HepG2 (cell line): Measurements from ENCODE around the gene SNIP1. TPM values are rescaled to one million over a fixed set of nuclear protein-coding genes. Genes with fewer than 3 reads are reported as not detected.

Experiments used
- FOXJ3 ChIP-seq: sonication (generic); formaldehyde crosslinking; IDR thresholded peaks from 2 replicates; pipeline ENCODE4 v1.4.0; 2020; ENCODE audit warnings: missing genetic modification reagents, mild to moderate bottlenecking, borderline replicate concordance
- GTF2F1 ChIP-seq: fragments of 150-350 bp; IDR thresholded peaks from 2 replicates; pipeline ENCODE4 v1.6.1; 2014; ENCODE audit warnings: low read length
- HCFC1 ChIP-seq: fragments of 150-350 bp; IDR thresholded peaks from 2 replicates; pipeline ENCODE4 v1.6.1; 2014; ENCODE audit warnings: low read depth, low read length
- IRX3 ChIP-seq: sonication (generic); formaldehyde crosslinking; IDR thresholded peaks from 2 replicates; pipeline ENCODE4 v1.8.1; 2023; ENCODE audit warnings: mild to moderate bottlenecking, low read depth, missing genetic modification reagents, borderline replicate concordance
- MEF2D ChIP-seq: sonication (generic); formaldehyde crosslinking; IDR thresholded peaks from 2 replicates; pipeline ENCODE4 v1.5.1; 2020; ENCODE audit warnings: mild to moderate bottlenecking, missing genetic modification reagents
- PCBP2 ChIP-seq: fragments of 200-400 bp; formaldehyde crosslinking; optimal IDR thresholded peaks from 2 replicates; pipeline ENCODE3; 2018; ENCODE audit warnings: low read length, low read depth; ENCODE audit not compliant: poor library complexity, severe bottlenecking
- PPARG ChIP-seq: conservative IDR thresholded peaks from 2 replicates; pipeline ENCODE4 v1.6.1; 2016; ENCODE audit warnings: missing biosample characterization, missing genetic modification reagents
- RCOR2 ChIP-seq: IDR thresholded peaks from 2 replicates; pipeline ENCODE4 v1.6.1; 2016; ENCODE audit warnings: missing biosample characterization, missing genetic modification reagents
- SMAD1 ChIP-seq: sonication (generic); formaldehyde crosslinking; IDR thresholded peaks from 2 replicates; pipeline ENCODE4 v1.4.0; 2020; ENCODE audit warnings: missing genetic modification reagents, low read depth, mild to moderate bottlenecking, borderline replicate concordance
- SRSF1 ChIP-seq: fragments of 200-400 bp; formaldehyde crosslinking; optimal IDR thresholded peaks from 2 replicates; pipeline ENCODE3; 2017; ENCODE audit warnings: mild to moderate bottlenecking, low read depth, low read length, moderate library complexity
- ZIK1 ChIP-seq: sonication (generic); formaldehyde crosslinking; IDR thresholded peaks from 2 replicates; pipeline ENCODE4 v1.5.0; 2020; ENCODE audit warnings: mild to moderate bottlenecking, low read depth, missing genetic modification reagents, borderline replicate concordance
- ZNF44 ChIP-seq: sonication (generic); formaldehyde crosslinking; IDR thresholded peaks from 2 replicates; pipeline ENCODE4 v1.5.1; 2020; ENCODE audit warnings: mild to moderate bottlenecking, missing genetic modification reagents
- ZNF597 ChIP-seq: sonication (generic); formaldehyde crosslinking; IDR thresholded peaks from 2 replicates; pipeline ENCODE4 v1.5.0; 2020; ENCODE audit warnings: missing genetic modification reagents
- ZNF777 ChIP-seq: sonication (generic); formaldehyde crosslinking; IDR thresholded peaks from 2 replicates; pipeline ENCODE4 v1.4.0; 2020; ENCODE audit warnings: missing genetic modification reagents
- polyA plus RNA-seq, 8 experiments: library from polyadenylated mRNA; depleted of rRNA in 3 of 8; stranded (reverse) in 7 of 8; unstranded in 1 of 8; fragments of >200 nt; fragmentation: Illumina TruSeq in 4 of 8; extraction: Trizol in 4 of 8; gene quantifications; 2 replicates each; pipeline versions ENCODE4 v1.2.1 to v1.2.3, GENCODE V29; 2011 to 2016; ENCODE audit warnings: low read depth in 4 of 8, missing spikeins in 1 of 8, mixed read lengths in 1 of 8; ENCODE audit not compliant: insufficient read depth in 1 of 8
- total RNA-seq, 5 experiments: library from RNA; depleted of rRNA; stranded (reverse); fragments of >200 nt; fragmentation: Illumina TruSeq; extraction: Trizol; gene quantifications; 2 replicates each; pipeline ENCODE4 v1.2.3, GENCODE V29; 2016; ENCODE audit warnings: low read depth in 1 of 5
- TF ChIP-seq, protein P1 (sequence below): IDR thresholded peaks from 2 replicates; pipeline ENCODE4 v1.6.1; 2016
- TF ChIP-seq, protein P2 (sequence below): sonication (generic); formaldehyde crosslinking; IDR thresholded peaks from 2 replicates; pipeline ENCODE4 v1.5.0; 2020; ENCODE audit warnings: mild to moderate bottlenecking, missing genetic modification reagents, borderline replicate concordance
- TF ChIP-seq, protein P3 (sequence below): sonication (generic); formaldehyde crosslinking; IDR thresholded peaks from 2 replicates; pipeline ENCODE4 v1.5.1; 2020; ENCODE audit warnings: missing genetic modification reagents, mild to moderate bottlenecking, borderline replicate concordance

SNIP1 gene
- total and polyA plus RNA-seq, 2 of the 13 experiments (the other 11 are each of a cell fraction or from before 2014, with no cell fraction given) = 5.5 to 11.2 TPM

DNA sequence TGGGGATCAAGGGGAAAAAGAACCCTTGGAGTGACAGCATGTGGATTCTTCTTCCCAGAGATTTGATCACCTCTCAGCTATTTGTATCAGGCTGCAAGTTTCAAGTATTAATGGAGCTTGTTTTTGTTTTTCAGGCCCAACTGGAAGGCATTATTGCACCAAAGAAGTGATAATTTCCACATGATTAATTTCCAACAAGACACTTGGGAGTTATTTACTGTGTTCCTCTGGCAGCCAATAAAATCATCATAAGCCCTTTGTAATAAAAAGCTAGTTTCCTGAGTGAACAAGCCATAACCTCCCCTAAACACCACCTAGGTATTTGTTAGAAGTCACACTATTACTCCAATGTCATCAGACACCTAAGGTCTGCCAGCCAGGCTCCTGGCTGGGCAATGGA is 10.8 kb upstream of the SNIP1 start (continued):
- TF ChIP-seq, protein P1, sequence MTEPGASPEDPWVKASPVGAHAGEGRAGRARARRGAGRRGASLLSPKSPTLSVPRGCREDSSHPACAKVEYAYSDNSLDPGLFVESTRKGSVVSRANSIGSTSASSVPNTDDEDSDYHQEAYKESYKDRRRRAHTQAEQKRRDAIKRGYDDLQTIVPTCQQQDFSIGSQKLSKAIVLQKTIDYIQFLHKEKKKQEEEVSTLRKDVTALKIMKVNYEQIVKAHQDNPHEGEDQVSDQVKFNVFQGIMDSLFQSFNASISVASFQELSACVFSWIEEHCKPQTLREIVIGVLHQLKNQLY (CRISPR knock-in tag) = no peak
- TF ChIP-seq FOXJ3 (CRISPR knock-in tag) (no peak), PCBP2 (no peak), SRSF1 (no peak), SMAD1 (CRISPR knock-in tag) (no peak), IRX3 (CRISPR knock-in tag) (no peak), ZIK1 (CRISPR knock-in tag) (no peak), RCOR2 (no peak), PPARG (CRISPR knock-in tag) (no peak), ZNF44 (CRISPR knock-in tag) (no peak), GTF2F1 (no peak), ZNF597 (no peak), ZNF777 (CRISPR knock-in tag) (no peak), MEF2D (CRISPR knock-in tag) (no peak), HCFC1 (no peak)
- TF ChIP-seq, protein P2, sequence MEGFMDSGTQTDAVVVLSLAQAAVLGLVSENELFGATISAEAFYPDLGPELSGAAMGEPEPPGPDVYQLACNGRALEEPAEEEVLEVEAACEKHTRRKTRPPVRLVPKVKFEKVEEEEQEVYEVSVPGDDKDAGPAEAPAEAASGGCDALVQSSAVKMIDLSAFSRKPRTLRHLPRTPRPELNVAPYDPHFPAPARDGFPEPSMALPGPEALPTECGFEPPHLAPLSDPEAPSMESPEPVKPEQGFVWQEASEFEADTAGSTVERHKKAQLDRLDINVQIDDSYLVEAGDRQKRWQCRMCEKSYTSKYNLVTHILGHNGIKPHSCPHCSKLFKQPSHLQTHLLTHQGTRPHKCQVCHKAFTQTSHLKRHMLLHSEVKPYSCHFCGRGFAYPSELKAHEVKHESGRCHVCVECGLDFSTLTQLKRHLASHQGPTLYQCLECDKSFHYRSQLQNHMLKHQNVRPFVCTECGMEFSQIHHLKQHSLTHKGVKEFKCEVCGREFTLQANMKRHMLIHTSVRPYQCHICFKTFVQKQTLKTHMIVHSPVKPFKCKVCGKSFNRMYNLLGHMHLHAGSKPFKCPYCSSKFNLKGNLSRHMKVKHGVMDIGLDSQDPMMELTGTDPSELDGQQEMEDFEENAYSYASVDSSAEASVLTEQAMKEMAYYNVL (CRISPR knock-in tag) = no peak
- TF ChIP-seq, protein P3, sequence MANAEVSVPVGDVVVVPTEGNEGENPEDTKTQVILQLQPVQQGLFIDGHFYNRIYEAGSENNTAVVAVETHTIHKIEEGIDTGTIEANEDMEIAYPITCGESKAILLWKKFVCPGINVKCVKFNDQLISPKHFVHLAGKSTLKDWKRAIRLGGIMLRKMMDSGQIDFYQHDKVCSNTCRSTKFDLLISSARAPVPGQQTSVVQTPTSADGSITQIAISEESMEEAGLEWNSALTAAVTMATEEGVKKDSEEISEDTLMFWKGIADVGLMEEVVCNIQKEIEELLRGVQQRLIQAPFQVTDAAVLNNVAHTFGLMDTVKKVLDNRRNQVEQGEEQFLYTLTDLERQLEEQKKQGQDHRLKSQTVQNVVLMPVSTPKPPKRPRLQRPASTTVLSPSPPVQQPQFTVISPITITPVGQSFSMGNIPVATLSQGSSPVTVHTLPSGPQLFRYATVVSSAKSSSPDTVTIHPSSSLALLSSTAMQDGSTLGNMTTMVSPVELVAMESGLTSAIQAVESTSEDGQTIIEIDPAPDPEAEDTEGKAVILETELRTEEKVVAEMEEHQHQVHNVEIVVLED (CRISPR knock-in tag) = no peak
